Spinal cord (tissue), 10 donors: ENCODE measurements around the gene NOC2L. TPM values are rescaled to one million over a fixed set of nuclear protein-coding genes. Genes with fewer than 3 reads are reported as not detected.

ENCODE experiments used
- DNase-seq, 6 donors: peaks; one replicate each; pipeline versions ENCODE4 v3.0.0 to v3.0.0-alpha.2; 2013 to 2015; ENCODE audit warnings: low spot score in 6 of 6, low read depth in 4 of 6
- H3K27ac ChIP-seq: one replicate; pipeline ENCODE4 v1.5.1; 2013; ENCODE audit warnings: low read depth, low read length, control low read depth
- H3K27me3 ChIP-seq: one replicate; pipeline ENCODE4 v1.6.1; 2013; ENCODE audit warnings: low read length; ENCODE audit not compliant: control insufficient read depth, insufficient read depth
- H3K36me3 ChIP-seq: one replicate; pipeline ENCODE4 v1.6.1; 2013; ENCODE audit warnings: low read length; ENCODE audit not compliant: control insufficient read depth, insufficient read depth
- H3K4me1 ChIP-seq: one replicate; pipeline ENCODE4 v1.6.1; 2013; ENCODE audit warnings: low read length; ENCODE audit not compliant: control insufficient read depth, insufficient read depth
- H3K4me3 ChIP-seq: one replicate; pipeline ENCODE4 v1.5.1; 2013; ENCODE audit warnings: low read depth, low read length, control low read depth
- H3K9me3 ChIP-seq: one replicate; pipeline ENCODE4 v1.6.1; 2013; ENCODE audit warnings: low read length; ENCODE audit not compliant: control insufficient read depth, insufficient read depth
- WGBS: methylation state at CpG from one replicate; pipeline ENCODE4 v1.1.5; 2013; ENCODE audit warnings: missing lambda C conversion rate; ENCODE audit not compliant: insufficient coverage; 5-methylcytosine and 5-hydroxymethylcytosine counted together
- long read RNA-seq, 4 donors: transcript quantifications; one replicate each; lab custom pipeline, GENCODE V29; 2026
- polyA plus RNA-seq, 2 donors: library from polyadenylated mRNA; unstranded; fragments of 120-200 nt; gene quantifications; one replicate each; pipeline ENCODE4 v1.2.1, GENCODE V29; 2013; ENCODE audit not compliant: insufficient read length in 2 of 2
- total RNA-seq, 2 donors: library from RNA; depleted of rRNA in 1 of 2; stranded (reverse); fragments of 120-200 nt in 1 of 2; fragments of >200 nt in 1 of 2; gene quantifications; one replicate each; pipeline versions ENCODE4 v1.2.3 to v1.2.4, GENCODE V29; 2013 to 2014
- donor health status: healthy.

Gene NOC2L
- total RNA-seq (10 to 100 TPM; 33.1 to 48.3 TPM), polyA plus RNA-seq (10 to 100 TPM; 63.6 to 68.5 TPM)
- long read RNA-seq, donor 1, transcript NOC2L-201 (19 exons, 2,790 nt): major isoform, 10 of 18 reads
- long read RNA-seq, donor 1, partial matches to known transcripts: 0 of 18 reads
- long read RNA-seq, donor 1, other reads (novel, unspliced or antisense): 6 of 18 reads
- long read RNA-seq, donor 2, partial matches to known transcripts: 17 of 19 reads
- long read RNA-seq, donor 2, other reads (novel, unspliced or antisense): 0 of 19 reads
- long read RNA-seq, donor 3, partial matches to known transcripts: 27 of 33 reads
- long read RNA-seq, donor 3, other reads (novel, unspliced or antisense): 0 of 33 reads
- long read RNA-seq, donor 4, transcript NOC2L-201 (19 exons, 2,790 nt): major isoform, 8 of 15 reads
- long read RNA-seq, donor 4, partial matches to known transcripts: 5 of 15 reads
- long read RNA-seq, donor 4, other reads (novel, unspliced or antisense): 0 of 15 reads

DNA sequence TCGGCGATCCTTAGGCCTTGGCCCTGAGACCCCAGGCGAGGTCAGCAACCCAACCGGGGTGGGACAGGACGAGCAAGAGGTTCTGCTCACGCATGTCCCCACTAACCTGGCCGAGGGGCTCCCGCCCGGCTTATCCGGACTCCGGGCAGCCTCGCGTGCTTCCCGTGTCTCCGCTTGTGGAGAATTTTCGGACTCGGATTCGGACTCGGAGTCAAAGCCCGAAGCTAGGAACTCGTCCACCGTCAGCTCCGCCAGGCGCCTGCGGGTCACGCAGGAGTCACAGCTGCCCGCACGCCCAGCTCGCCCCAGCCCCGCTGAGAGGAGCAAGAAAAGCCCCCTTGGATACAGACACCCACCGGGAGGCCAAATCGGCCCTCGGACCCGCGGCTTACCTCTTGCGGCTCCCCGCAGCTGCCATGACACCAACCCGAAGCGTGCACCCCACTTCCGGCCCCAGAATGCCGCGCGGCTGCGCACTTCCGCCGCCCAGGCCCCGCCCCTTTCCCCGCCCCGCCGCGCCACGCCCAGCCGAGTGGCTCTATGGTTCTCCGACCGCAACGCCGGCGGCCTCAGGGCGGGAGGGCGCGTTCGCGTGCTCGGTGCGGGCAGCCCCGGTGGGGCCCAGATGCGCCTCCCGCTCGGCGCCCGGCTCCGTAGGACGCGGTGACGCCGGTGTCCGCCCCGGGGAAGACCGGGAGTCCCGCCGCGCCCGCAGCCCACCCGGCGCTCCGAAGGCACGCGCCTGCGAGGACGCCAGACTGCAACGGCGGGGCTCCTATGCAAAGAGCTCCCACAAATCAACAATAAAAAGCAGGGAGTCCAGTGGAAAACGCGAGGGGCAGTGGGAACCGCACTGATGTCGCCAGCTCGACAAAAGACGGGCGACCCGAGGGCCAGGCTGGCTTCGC lies at the start of gene NOC2L:
NOC2L (minus strand) TSS at position 434 of the 908 bp plus-strand sequence; CDS start at position 418, 16 bp downstream.
- Histone ChIP-seq H3K9me3 (no peaks in the 10 kb centered on the region), H3K27ac (no peak within 1 kb of the TSS), H3K27me3 (no peaks in the 10 kb centered on the region), H3K4me1 (peaks cover 35% of the 10 kb centered on the region), H3K36me3 (peaks cover 65% of the 10 kb centered on the region), H3K4me3 (peak within 1 kb of the TSS; percentile 82)
- 5% methylated on average over 88 of the region's 101 CpGs for WGBS
- DNase-seq: peak; percentile 43 to 96 (median 84)

GRCh38 chr1:1006305-1007159 lies 47.5 kb upstream of the NOC2L start:
- H3K27me3 ChIP-seq: no peaks in the 10 kb centered on the region
- WGBS: 86% methylated on average over 35 of the region's 37 CpGs
- H3K4me1 ChIP-seq: peaks cover 33% of the 10 kb centered on the region
- no peak for DNase-seq
- no peak overlapping the region for H3K4me3 ChIP-seq
- H3K9me3 ChIP-seq: no peaks in the 10 kb centered on the region
- peaks cover 33% of the 10 kb centered on the region for H3K36me3 ChIP-seq
- no peak overlapping the region for H3K27ac ChIP-seq

DNA sequence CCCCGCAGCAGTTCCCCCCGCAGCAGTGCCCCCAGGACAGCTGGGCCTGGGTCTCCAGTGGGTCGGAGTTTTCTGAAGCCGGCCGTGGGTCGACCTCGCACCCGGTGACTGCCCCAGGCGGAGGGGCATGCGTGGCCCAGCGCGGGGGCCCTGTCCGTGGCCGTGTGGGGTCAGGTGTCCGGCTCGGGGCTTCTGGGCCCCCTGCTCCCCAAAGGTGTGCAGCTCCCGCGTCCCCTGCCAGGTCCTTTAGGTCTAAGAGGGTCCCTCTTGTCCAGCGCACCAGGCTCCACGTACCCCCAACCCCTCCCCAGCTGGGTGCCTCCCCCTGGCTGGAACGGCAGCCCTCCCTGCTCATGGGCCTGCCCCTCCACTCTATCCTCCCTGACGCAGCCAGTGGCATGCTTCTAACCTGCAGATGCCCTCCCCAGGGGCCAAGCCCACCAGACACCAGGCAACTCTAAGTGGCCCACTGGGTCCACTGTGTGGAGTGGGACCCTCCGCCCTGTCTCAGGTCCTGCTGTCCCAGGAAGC lies 46.8 kb upstream of the NOC2L start:
- WGBS: 65% methylated on average over 23 of the region's 23 CpGs
- no peaks in the 10 kb centered on the region for H3K9me3 ChIP-seq
- H3K27me3 ChIP-seq: no peaks in the 10 kb centered on the region
- no peak overlapping the region for H3K4me3 ChIP-seq
- H3K36me3 ChIP-seq: peaks cover 33% of the 10 kb centered on the region
- DNase-seq: no peak
- H3K4me1 ChIP-seq: peaks cover 40% of the 10 kb centered on the region
- no peak overlapping the region for H3K27ac ChIP-seq

GRCh38 chr1:1004780-1005697 lies 46.0 kb upstream of the NOC2L start:
- 21% methylated on average over 18 of the region's 21 CpGs for WGBS
- no peaks in the 10 kb centered on the region for H3K27me3 ChIP-seq
- DNase-seq: peak in 1 of 6 donors; percentile 43
- peak overlapping the region; percentile 50 for H3K27ac ChIP-seq
- no peaks in the 10 kb centered on the region for H3K9me3 ChIP-seq
- H3K4me3 ChIP-seq: no peak overlapping the region
- peaks cover 33% of the 10 kb centered on the region for H3K36me3 ChIP-seq
- peaks cover 45% of the 10 kb centered on the region for H3K4me1 ChIP-seq

- no peaks in the 10 kb centered on the region for H3K27me3 ChIP-seq
- H3K9me3 ChIP-seq: no peaks in the 10 kb centered on the region
- no peak overlapping the region for H3K4me3 ChIP-seq
- DNase-seq: no peak
- peaks cover 33% of the 10 kb centered on the region for H3K36me3 ChIP-seq
- H3K27ac ChIP-seq: no peak overlapping the region
- 60% methylated on average over 7 of the region's 7 CpGs for WGBS
- peaks cover 47% of the 10 kb centered on the region for H3K4me1 ChIP-seq
Observed at GRCh38 chr1:1004420-1004779, 45.3 kb upstream of the NOC2L start.

- Histone ChIP-seq H3K4me1 (peaks cover 48% of the 10 kb centered on the region), H3K27me3 (no peaks in the 10 kb centered on the region), H3K36me3 (peaks cover 33% of the 10 kb centered on the region), H3K27ac (no peak overlapping the region), H3K4me3 (no peak overlapping the region), H3K9me3 (no peaks in the 10 kb centered on the region)
- no peak for DNase-seq
- 82% methylated on average over 16 of the region's 22 CpGs for WGBS
Observed at GRCh38 chr1:1003618-1004419, 44.8 kb upstream of the NOC2L start.

DNA sequence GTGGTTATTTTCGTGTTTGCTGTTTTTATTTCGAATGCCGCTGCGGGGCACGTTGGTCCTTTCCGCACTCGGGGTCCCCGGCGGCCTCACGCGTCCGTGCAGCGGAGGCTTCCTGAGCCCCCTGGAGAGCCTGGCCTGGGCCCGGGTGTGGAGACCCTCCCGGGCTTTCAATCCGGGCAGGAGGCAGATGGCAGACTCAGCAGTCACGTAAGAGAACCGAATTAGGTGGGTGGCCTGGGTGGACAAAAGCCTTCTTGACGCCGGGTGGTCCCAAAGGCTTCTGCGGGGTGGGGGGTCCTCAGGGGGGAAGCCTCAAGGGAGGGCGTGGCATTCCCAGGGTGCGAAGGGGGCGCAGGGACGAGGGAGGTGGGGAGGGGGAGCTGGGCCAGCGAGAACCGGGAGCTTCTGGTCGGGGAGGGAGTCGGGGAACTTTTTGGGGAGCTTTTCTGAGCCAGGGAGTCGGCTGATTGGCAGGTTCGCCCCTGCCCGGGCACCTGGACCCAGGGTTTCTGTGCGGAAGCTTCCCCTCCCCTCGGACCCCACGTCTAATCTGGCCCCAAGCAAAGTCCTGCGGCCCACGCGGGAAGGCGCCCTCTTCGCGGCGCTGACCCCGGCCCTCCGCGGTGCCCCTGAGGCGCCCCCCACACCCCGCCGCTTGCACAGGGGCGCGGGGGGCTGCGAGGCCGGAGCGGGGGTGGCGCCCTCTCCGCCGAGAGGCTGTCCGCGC lies 42.2 kb upstream of the NOC2L start:
- peak in 1 of 6 donors; percentile 61 for DNase-seq
- Histone ChIP-seq H3K4me3 (peak overlapping the region; percentile 73), H3K36me3 (peaks cover 50% of the 10 kb centered on the region), H3K9me3 (no peaks in the 10 kb centered on the region), H3K27ac (peak overlapping the region; percentile 99), H3K27me3 (peaks cover 3% of the 10 kb centered on the region), H3K4me1 (peaks cover 68% of the 10 kb centered on the region)
- under 1% methylated on average over 54 of the region's 58 CpGs for WGBS
